Pulmonary artery endothelial cell (primary cell): ENCODE measurements around the gene REX1BD. TPM values are rescaled to one million over a fixed set of nuclear protein-coding genes. Genes with fewer than 3 reads are reported as not detected.

Experiments
- DNase-seq: peaks from one replicate; pipeline ENCODE4 v3.0.0-alpha.2; 2011; ENCODE audit warnings: low read depth, low spot score
- total RNA-seq: library from RNA; depleted of rRNA; stranded (reverse); fragments of >200 nt; gene quantifications from 2 replicates; pipeline ENCODE4 v1.2.3, GENCODE V29; 2014

Gene REX1BD
- total RNA-seq, 1 donor from 2014 or later = 56.5 TPM

GRCh38 chr19:18601875-18602274, 13.3 kb downstream of the REX1BD start:
- no peak for DNase-seq

DNA sequence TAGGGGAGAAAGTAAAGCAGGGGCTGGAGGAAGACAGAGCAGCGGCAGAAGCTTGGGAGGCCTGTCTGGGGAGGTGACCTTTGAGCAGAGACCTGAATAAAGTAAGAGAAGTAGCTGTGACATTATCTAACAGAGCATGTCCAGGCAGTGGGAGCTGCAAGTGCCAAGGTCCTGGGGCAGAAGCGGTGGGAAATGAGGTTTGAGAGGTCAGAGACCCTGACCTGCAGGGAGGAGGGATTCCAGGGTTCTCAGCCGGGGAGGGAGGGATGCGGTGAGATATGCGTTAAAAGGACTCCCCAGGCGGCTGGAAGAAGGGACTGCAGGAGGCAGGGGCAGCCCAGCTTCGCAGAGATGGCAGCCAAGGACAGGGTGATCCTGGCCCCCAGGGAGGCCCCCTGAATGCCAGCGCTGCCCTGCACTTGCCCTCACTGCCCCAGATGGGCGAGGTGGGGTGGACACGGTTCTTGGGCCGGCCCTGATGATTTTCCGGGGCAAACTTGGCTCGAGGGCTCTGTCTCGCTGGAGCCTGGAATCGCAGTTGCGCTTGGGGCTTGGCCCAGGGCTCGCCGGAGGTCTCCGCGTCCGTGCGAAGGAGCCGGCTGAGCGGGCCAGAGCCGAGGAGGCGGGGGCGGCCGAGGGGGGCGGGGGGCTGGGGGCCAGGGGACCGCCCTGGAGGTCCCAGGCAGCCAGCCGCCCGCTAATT, 14.8 kb downstream of the REX1BD start:
- no peak for DNase-seq

DNA sequence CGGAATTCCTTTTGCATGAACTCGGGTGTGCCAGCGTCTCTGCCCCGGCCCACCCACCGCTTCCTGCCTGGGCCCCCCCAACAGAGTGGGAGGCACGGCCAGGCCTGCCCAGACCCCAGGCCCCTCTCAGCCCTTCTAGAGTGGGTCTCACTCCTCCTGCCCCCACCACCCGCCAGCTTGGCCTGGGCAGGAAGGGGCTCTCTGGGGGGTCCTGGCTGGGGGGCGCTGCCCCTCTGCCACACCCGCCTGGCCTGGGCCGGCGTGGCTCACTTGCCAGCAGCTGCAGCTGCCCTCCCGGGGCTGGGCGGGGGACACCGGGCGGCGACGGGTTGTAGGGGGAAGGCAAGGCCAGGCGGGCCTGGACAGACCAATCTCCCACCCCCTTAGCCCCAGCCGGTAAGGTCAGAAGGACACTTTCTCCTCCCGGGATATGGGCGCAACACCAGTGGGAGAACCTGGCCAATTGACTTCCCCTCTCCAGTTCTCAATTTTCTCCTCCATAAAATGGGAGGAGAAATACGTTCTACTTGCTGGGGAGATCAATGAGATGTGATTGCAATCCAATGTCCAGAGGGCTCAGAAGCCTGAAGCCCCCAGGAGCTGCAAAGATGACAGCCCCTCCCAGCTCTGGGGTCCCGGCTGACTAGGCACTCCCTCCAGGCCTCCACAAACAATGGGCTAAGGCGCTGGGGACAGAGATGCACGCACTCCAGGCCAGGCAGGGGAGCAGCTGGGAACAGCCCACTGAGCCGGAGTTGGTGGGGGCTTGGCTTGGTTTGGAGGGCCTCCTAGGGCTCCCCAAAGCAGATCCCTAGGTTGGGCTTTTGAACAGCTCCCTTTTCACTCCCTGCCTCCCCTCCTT, 15.6 kb downstream of the REX1BD start:
- no peak for DNase-seq

DNA sequence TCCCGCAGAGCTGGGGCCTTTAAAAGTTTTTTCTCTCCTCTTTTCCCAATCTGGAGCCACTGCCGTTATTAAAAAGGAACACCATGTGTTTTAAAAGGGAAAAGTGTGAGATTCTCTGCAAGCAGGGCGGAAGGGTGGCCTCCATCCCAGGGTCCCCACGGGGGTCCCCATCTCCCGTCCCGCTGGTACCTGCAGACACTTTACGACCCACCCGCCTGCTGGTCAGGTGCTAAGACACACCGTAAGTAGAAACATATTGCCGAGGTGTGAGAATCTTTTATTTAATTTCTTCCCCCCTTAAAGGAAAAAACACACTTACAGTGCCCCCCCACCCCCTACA, 16.2 kb downstream of the REX1BD start:
- no peak for DNase-seq

DNA sequence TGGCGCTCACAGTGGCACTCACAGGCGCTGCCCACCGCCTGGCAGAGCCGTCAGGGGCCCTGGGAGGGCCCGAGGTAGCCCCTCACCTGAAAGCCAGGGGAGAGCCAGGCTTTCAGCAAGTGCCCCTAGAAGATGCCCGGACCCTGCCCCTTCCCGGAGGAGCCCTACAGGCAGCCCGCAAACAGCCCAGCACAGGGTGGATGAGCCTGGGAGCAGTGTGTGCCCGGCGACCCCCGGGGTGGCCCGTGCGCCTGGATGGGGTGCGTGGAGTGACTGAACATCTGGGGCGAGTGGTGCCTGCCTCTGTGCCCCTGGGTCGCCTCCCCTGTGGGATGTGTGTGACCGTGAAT, 16.6 kb downstream of the REX1BD start:
- DNase-seq = no peak

DNA sequence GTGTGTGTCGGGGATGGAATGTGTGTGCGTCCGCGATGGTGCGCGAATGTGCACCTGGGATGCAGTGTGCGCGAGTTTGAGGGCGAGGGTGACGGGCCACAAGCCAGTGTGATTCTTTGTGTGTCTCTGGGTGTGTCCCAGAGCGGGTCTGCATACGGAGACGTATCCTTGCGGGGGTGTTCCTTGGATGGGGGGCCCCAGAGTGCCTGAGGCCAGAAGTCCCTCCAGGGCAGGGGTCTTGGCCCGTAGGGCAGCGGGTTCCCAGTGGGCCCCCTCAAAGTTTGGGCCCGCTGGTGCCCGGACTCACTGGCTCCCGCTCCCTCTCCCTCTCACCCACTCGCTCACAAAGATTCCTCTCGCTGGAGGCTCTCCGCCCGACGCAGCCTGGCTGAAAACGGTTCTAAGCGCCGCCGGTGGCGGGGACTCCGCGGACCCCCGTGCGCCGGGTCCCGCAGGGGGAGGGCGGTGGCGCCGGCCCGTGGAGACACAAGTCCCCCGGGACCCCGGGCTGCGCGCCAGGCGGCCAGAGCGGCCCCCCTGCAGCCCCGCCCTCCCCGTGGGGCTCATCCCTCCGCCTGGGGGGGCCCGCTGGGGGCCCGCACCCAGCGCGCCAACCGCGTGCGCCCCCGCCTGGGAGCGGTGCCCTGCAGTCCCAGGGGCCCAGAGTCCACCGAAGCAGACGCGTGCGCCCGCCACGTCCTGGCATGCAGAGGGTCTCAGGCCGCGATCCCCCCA, 17.1 kb downstream of the REX1BD start:
- DNase-seq = no peak

DNA sequence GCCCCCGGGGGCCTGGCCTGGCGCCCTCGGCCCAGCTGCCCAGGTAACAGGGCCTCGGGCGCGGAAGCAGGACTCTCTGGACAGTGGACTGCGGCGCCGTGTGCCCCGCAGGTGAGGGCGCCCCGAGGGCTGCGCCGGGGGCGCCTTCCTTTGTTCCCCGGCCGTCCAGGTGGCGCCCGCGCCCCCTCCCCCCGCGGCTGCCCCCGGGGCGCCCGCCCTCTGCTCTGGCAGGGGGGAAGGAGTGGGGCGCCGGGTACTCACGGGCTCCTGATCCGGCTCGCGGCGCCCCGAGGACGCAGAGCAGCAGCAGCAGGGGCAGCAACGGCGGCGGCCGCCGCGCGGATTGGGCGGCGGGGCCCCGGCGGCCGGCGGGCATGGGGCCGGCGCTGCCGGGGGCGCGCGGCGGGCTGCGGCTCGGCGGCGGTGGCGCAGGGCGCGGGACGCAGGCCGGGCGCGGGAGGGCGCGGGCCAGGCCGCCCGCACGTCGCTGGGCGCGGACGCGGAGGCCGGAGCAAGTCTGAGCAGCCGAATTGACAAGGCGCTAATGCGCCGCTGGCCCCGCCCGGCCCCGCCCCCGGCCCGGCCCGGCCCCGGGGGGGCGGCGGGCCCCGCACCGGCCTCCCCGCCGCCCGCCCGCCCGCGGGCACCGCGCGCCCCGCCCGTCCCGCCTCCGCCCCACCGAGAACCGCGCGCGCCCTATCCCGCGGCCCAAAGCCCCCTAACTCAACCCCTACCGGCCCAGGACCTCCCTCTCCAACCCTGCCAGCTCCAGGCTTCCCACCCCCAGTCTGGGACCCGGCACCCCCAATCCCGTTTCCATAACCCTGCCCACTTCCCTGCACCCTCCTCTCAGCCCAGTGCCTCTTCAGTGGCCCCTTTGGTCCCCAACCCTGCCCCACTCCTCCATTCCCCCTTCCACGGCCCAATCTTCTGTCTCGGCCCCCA, 18.0 kb downstream of the REX1BD start, which contains the start of gene CRLF1:
Gene CRLF1, minus strand, starts transcription at position 519 of the 945 bp plus-strand sequence. Its CDS starts 143 bp downstream, at position 376.
- no peak for DNase-seq

DNA sequence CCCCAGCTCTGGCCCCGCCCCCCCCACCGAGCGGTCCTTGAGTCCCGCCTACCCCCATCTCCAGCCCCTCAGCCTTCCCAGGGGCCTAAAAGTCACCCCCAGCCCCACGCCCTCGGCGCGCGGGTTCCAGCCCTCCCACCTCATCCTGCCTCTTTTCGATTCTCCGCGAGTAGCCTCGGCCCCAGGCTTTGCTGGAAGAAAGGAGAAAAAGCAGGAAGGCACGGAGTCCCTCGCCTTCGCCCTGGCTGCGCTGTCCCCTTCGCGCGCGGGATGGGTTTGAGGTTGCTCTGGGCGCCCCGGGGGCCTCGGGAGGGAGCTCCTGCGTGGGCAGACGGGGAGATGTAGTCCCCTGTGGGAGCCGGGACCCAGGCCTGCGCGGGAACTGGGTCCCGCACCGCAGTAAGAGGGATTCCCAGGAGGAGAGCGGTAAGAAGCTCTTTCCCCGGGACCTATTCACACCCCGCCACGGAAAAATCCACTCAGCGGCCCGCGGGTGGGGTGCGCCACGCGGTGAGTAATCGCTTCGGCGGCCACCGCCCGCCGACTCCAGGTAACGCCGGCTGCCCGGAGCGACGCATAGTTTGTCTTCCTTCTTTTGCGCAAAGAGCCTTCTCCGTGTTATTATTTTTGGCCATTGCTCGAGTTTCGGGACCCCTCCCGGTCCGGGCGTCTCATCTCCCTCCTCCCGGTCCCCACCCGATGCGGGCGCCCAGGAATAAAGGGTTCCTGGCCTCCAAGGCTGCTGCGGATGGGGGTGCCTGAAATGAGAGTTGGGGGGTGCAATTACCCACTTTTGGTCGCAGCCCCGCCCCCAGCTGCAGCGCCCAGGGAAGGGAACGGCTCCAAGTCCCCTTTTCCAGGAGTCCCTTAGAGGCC, 18.9 kb downstream of the REX1BD start:
- DNase-seq = no peak

DNA sequence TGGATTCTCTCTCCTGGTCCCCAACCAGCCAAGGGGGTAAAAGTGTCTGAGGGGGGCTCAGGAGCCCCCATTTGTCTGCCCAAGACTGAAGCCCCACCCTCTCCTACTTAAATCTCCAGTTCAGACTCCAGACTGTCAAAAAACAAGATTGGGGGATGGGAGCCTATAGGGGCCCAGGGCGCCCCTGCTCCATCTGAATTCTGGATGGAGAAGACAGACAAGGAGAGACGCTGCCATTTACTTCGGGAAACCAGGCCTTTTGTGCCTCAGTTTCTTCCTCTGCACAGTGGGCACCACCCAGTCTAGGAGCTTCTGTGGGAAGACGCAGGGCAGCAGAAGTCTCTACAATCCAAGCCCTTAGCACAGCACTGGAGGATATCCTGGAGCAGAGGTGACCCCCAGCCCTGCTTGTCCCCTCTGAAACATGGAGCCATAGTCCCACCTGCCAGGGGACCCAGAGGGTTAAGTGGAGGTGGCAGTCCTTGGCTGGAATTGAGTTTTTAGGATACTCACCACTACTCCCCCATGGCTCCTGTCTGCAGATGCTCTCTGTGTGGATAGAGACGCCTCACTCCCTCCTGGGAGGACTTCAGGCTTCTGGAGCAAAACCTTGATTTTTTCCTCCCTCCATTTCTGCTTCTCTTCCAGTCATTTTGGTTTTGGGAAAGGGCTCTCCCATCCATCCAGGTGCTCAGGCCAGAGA, 19.7 kb downstream of the REX1BD start:
- no peak for DNase-seq

GRCh38 chr19:18608805-18609716, 20.5 kb downstream of the REX1BD start:
- no peak for DNase-seq

DNA sequence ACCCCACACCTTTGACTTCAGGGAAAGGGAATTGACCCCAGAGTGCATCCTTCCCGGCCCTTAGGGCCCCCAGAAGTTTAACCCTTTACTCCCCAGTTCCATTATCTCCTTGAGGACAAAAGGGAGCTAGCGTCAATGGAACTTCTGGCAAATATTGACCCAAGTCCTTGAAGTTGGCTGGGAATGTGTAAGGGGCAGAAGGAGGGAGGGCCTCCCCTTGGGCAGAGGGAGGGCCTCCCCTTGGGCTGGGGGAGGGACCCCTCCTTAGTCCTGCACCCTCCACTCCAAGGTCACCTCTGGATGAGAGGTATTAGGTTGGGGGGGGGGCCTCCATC, 21.1 kb downstream of the REX1BD start:
- no peak for DNase-seq

DNA sequence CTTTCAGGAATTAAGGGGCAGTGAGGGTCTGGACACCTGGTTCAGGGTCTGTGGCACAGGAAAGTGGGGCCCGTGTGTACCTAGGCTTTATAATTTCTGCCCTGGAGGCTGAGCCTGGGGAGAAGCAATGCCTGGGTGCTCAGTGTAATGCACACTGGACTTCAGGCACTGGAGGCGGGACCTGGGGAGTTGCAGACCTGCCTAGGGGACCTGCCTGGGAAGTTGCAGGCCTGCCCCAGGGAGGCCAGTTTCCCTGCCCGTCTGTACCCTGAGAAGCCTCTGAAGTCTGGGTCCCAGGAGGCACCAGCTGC, 21.6 kb downstream of the REX1BD start:
- no peak for DNase-seq

DNA sequence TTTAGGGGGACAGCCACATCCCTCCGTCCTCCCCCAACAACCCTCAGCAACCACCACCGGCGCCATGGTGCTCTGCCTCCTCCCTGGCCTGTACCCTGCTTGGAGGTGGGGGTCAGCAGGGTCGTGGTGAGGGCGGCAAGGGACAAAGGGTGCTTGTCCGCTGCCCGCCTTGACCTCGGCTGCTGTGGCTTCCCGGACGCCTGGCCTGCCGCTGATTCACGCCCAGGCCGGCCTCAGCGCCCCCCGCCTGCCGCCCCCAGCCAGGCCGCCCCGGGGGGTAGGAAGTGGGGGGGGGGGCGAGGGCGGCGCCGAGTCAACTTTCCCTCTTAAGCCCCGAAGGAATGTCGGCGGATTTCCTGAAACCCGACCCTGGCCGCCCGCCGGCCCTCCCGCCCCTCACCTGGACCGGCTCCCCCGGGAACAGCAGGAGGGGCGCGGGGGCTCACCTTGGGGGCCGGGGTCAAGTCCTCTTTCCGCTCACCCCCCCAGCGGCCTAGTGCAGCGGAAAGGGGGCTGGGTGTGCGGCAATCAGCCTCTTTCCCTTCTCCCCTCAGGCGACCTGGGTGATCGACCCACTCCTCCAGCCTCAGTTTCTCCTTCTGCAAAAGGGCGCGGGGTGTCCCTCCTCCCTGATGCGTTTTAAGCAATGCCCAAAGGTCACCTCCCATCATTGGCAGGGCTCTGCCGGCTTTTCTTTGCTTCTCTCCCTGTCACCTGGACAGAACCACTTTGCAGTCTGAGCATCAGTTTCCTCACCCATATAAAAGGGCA, 22.1 kb downstream of the REX1BD start:
- DNase-seq = no peak

DNA sequence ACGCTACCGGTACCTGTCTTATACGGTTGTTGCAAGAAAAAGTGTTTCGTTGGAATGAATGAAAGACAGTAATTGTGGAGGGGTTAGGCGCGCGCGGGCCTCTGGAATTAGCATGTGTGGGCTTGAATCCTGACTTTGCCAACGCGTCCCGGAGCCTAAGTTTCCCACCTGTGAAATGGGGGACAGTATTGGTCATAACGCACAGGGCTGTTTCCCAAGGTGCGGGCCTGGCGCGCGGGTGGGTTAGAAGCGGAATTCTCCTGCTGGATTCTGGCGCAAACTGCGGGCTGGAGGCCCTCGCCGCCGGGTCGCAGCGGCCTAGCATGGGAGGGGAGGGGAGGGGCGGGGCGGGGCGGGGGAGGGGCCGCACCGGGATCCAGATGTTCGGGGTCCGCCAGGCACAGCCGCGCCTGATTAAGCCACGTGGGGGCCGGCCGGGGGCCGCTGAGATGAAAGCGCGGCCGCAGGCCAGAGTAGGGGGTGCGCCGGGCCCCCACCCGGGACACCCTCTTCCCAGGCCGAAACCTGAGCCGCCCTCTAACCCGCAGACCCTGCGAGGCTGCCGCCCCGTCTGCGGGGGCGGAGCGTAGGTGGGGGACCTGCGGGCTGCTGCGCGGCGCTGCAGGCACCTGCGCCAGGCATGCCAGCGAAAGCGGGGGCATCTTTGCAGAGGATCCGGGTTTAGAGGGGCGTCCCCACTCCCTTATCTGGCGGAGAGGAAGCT, 22.9 kb downstream of the REX1BD start:
- no peak for DNase-seq

- no peak for DNase-seq
Observed at GRCh38 chr19:18612051-18612771, 23.6 kb downstream of the REX1BD start.

GRCh38 chr19:18612772-18613588, 24.4 kb downstream of the REX1BD start, which contains the start of gene TMEM59L:
TSS of gene TMEM59L (plus strand) at chr19:18612870. CDS start at chr19:18612959, 89 bp downstream.
- no peak for DNase-seq
